ENCODE results near the gene GPSM1.

- TF ChIP-seq FOXP4 (CRISPR knock-in tag; IDR thresholded peaks at IDR 0.05) (no peak), CTCF (IDR thresholded peaks at IDR 0.05) (no peak), ATF3 (CRISPR knock-in tag; conservative IDR thresholded peaks at IDR 0.05) (no peak), SMAD4 (CRISPR knock-in tag; IDR thresholded peaks at IDR 0.05) (no peak), TP53 (CRISPR knock-in tag; IDR thresholded peaks at IDR 0.05) (no peak), ESRRA (CRISPR knock-in tag; IDR thresholded peaks at IDR 0.05; ENCODE audit: borderline replicate concordance) (no peak), GABPB1 (CRISPR knock-in tag; IDR thresholded peaks at IDR 0.05) (no peak)
Observed at GRCh38 chr9:136323371-136323789, 4.0 kb upstream of the GPSM1 start.

Data from WTC11 (cell line).